Stimulated activated naive CD8-positive, alpha-beta T cell treated with anti-CD3 and anti-CD28 coated beads, Interleukin-15, Interleukin-2, amounts not matched to agents 100 ng/mL and 50 ng/mL, for 24 hours (primary cell): Measurements from ENCODE around the gene VPS37B.

Experiments
- H3K27ac Mint-ChIP-seq: one replicate; pipeline ENCODE4 v1.8.0; 2021; ENCODE audit warnings: mild to moderate bottlenecking, mixed read lengths
- H3K27me3 Mint-ChIP-seq: one replicate; pipeline ENCODE4 v1.8.0; 2021; ENCODE audit warnings: mixed read lengths
- H3K36me3 Mint-ChIP-seq: one replicate; pipeline ENCODE4 v1.8.0; 2021; ENCODE audit warnings: low read depth, mixed read lengths
- H3K4me1 Mint-ChIP-seq: one replicate; pipeline ENCODE4 v1.8.0; 2021; ENCODE audit warnings: low read depth, mixed read lengths
- H3K4me3 Mint-ChIP-seq: one replicate; pipeline ENCODE4 v1.8.0; 2021; ENCODE audit warnings: mild to moderate bottlenecking, mixed read lengths
- H3K9me3 Mint-ChIP-seq: one replicate; pipeline ENCODE4 v1.8.0; 2021; ENCODE audit warnings: mixed read lengths

Gene VPS37B

GRCh38 chr12:122820138-122820537, 75.8 kb downstream of the VPS37B start:
- no peaks in the 10 kb centered on the region for H3K4me1 Mint-ChIP-seq
- no peak overlapping the region for H3K4me3 Mint-ChIP-seq
- H3K9me3 Mint-ChIP-seq: no peaks in the 10 kb centered on the region
- no peaks in the 10 kb centered on the region for H3K36me3 Mint-ChIP-seq
- no peak overlapping the region for H3K27ac Mint-ChIP-seq
- H3K27me3 Mint-ChIP-seq: no peaks in the 10 kb centered on the region

GRCh38 chr12:122819209-122819785, 76.6 kb downstream of the VPS37B start:
- Mint-ChIP-seq H3K27ac (no peak overlapping the region), H3K27me3 (no peaks in the 10 kb centered on the region)

More at GRCh38 chr12:122819209-122819785, 76.6 kb downstream of the VPS37B start:
- H3K4me3 Mint-ChIP-seq: no peak overlapping the region
- no peaks in the 10 kb centered on the region for H3K36me3 Mint-ChIP-seq
- no peaks in the 10 kb centered on the region for H3K9me3 Mint-ChIP-seq
- no peaks in the 10 kb centered on the region for H3K4me1 Mint-ChIP-seq
